NCI-H1092 treated with DMSO at 0.1 percent for 48 hours (cell line): ENCODE data around the gene TMEM238L.

Experiments
- DNase-seq: peaks from one replicate; lab custom pipeline; 2025; lab: John Stamatoyannopoulos, UW

TMEM238L gene

GRCh38 chr17:10773391-10773790 lies 30.5 kb downstream of the TMEM238L start:
- DNase-seq: no peak

DNA sequence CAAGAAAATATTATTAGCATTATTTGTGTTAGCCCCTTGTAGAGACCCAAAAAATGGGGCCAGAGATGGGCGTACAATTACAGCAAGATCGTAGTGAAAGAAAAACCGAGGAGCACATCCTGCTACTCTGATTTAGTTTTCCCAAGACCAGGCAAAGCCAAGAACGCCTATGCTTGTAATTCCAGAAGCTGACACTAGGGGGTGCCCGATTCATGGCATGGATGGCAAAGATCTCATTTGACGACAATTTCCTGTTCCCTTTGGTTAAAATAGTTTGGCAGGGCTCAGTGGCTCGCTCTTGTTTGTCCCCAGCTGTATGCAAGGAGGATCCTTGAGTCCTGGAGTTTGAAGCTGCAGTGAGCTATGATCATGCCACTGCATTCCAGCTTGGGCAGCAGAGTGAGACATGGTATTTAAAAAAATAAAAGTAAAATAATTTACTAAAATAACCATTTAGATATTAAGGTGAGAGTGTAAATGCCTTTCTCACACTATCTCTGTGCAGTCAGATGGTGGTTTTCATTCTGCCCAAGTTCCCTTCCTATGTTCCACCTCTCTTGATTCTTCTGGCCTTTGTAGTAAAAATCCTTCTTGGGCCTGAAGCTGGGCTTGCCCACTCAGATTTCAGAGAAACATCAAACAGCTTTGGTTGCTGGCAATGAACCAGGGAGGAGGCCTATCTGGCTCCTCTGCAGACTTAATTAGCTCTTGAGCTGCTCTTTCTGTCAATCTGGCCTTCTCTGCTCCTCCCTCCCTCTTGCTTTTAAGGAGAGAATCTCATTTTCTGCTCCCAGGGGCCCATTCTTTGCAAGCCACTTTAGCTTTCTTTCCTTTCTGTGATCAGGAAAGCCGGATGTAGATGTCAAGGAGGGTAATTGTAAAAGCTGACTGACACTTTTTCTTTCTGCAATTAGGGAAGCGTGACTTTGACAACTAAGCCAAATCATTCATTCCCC lies 31.2 kb downstream of the TMEM238L start:
- DNase-seq: no peak

DNA sequence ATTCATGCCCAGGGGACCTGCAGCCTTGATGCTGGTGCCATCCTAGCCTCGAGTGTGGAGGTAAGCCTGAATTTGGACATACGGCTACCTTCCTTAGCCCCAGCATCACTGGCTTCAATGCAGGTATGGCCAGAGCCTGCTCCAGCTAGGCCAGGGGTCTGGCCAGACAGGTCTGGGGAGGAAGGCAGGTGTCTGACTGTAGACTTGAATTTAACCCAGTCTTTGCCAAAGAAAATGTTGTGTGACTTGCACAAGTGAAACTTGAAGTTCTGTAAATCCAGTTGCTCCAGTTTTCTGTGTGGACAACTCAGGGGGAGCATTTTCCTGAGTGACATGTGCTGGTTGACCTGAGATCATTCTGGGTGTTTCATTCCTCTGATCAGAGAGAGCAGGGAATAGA lies 32.8 kb downstream of the TMEM238L start:
- DNase-seq: no peak

GRCh38 chr17:10769840-10770239 lies 34.1 kb downstream of the TMEM238L start:
- no peak for DNase-seq

DNA sequence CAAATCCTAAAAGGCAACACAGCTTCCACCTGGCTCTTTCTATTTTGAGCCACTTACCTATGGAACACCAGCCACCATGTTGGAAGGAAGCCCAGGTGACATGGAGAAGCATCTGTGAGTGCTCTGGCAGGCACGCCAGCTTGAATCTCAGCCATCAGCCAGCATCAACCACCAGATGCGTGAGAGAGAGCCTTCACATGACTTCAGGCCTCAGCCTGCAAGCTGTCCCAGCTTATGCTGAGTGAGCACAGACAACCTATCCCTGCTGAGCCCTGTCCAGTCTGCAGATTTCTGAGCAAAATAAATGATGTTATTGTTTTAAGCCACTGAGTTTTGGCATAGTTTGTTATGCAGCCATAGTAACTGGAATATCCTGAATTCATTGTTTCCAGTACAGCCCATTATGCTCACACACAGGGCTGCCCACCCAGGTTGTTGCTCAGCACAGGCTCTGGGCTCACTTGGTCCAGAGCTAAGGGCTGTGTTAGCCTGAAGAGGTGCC lies 35.1 kb downstream of the TMEM238L start:
- no peak for DNase-seq

GRCh38 chr17:10767232-10767631 lies 36.7 kb downstream of the TMEM238L start:
- DNase-seq: no peak

GRCh38 chr17:10762037-10762436 lies 41.9 kb downstream of the TMEM238L start:
- no peak for DNase-seq

DNA sequence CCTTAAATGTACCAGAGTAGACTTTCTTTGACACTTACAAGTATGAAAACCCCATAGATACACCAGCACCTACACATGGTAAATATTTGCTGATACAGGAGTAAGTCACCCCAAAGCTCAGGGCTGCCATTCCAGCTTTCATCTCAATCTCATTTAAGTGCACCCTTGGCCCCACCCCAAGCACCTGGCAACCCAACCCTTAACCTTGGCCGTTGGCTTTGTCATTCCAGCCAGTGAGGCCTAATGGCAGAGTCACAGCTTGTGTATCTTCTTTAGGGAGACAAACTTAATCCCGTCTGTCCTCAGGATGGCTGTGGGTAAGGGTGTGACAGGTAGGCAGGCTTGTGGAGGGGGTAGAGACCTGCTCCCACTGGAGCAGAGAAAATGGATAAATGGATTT lies 42.6 kb downstream of the TMEM238L start:
- DNase-seq: no peak

- DNase-seq: no peak
Observed at GRCh38 chr17:10758062-10758461, 45.8 kb downstream of the TMEM238L start.

DNA sequence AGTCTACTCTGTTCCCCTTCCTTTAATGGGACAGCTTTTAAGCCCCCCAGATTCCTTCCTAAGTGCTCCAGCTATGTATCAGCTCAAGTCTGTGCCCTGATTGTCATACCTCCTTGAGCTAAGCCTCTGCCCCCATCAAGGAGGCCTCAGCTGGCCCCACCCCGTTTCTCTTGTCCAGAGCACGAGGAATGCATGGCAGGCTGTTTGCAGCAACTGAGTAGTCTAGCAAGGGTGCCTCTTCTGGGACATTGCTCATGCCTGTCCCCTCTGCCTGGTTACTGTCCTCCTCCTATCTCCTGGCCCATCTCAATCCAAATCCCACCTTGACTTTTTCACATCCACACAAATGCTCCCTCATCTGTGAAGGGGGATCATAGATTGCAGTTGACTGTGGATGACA lies 46.3 kb downstream of the TMEM238L start:
- DNase-seq: no peak

DNA sequence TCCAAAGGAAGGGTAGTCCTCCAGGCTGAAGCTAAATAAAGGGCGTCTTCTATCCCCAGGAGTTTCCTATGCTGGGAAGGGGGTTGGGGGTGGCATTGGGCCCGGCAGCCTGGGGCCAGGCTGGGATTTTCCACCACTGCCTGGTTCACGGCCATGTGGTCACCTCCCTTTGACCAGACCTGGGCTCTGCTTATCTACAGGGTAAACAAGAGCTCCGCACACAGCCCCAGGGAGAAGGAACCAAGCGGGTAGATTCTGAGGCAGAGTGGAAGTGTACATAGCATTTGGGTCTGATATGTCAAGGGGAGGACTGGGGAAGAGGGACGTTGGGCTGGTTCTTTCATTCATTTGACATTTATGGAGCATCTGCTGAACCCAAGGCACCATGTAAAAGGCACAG lies 46.8 kb downstream of the TMEM238L start:
- DNase-seq: no peak

GRCh38 chr17:10756619-10757018 lies 47.3 kb downstream of the TMEM238L start:
- DNase-seq: no peak

DNA sequence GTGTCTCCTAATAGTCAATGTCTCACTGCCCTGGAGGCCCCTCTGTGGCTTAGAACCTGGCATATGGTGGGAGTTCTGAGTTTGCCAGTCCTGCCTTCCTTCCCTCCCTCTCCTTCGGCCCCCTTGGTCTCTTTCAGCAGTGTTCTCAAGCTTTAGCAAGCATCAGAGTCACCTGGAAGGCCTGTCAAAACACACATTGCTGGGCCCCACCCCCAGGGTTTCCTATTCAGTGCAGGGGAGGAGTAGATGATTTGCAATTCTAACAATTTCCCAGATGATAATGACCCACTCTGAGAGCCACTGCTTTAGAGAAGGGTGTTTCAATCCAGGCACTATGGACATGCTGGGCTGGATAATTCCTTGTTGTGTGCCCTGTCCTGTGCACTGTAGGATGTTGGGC lies 47.7 kb downstream of the TMEM238L start:
- no peak for DNase-seq

DNA sequence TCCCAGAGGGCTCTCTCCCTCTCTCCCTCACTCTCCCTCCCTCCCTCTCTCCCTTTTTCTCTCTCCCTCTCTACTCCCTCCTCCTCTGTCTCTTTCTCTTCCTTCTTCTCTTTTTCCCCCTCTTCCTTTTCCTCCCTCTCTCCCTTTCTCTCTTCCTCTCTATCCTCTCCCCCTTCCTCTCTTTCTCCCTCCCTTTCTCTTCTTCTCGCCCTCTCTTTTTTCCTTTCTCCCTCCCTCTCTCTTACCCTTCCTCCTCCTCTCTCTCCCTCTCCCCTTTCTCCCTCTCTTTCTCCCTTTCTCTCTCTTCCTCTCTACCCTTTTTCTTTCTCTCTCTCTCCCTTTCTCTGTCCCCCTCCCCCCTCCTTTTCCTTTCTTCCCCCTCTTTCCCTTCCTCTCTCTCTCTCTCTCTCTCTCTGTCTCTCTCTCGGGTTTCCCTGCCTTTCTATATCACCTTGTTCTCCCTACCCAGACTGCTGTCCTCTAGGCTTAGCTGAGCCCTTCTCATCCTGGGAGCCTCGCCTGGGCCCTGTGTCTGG lies 48.2 kb downstream of the TMEM238L start:
- no peak for DNase-seq

DNA sequence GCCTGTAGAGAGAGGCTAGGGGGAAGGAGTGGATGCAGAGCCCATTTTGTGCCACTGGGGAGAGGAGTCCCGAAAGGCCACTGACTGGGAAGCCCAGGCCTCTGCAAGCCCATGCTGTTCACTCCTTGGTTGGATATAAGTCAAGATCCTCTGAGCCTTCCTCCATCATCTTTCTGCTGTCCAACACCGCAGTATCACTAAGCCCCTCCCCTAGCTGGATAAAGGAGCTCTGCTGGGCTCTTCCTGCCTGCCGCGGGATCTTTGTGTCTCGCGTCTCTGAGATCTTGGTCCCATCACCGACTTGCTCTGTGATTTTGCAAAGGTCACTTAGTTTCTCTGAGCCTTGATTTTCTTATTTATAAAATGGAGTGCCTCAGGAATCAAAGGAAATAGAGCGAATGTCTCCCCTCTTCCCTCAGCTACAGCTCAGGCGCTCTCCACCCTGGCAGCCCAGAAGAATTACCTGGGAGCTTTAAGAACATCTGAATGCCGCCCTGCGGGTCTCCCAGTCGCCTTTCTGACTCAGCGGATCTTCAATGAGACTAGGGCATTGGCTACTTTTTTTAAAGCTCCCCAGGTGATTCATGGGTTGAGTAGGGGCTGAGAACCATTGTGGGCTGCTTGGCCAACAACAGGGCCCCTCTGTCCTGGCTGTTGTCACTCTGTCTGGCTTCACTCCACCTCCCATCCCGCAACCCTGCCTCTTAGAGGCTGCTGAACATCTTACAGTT lies 48.9 kb downstream of the TMEM238L start:
- DNase-seq: no peak

GRCh38 chr17:10754109-10754508 lies 49.8 kb downstream of the TMEM238L start:
- no peak for DNase-seq

DNA sequence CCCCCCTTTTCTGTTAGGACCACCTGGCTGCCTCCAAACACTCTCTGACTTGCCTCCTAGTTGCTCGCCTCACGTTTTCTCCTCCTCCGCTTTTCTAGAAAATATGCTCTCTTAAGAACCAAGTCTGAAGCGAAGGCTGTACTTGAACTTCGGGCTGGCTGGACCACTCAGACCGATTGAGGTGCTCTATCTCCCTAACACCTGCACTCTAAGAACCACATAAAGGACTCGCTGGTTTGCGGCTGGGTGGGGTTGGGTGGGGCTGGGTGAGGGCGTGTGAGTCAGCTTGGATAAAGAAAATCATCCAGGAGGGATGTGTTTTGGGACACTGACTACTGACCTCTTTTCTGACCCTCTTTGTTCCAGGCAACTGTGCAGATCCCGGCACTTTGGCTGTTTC lies 51.2 kb downstream of the TMEM238L start:
- DNase-seq: no peak

DNA sequence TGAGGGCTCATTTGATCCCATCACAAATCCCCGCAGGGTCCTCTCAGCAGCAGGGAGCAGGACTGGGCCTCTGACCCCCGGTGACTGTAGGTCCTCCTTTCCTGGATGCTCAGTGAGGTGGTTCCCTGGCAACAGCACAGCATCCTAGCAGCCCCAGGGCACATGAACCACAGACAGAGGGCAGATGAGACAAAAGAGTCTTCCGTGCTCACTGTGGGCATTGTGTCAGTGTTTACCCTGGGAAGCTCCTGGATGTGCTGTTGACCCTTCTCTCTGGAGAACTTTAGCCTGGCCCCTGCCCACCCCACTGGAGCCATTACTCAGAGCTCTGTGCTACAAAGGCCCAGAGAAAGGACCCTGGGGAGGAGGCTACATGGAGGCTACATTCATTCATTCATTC lies 52.3 kb downstream of the TMEM238L start:
- DNase-seq: no peak

DNA sequence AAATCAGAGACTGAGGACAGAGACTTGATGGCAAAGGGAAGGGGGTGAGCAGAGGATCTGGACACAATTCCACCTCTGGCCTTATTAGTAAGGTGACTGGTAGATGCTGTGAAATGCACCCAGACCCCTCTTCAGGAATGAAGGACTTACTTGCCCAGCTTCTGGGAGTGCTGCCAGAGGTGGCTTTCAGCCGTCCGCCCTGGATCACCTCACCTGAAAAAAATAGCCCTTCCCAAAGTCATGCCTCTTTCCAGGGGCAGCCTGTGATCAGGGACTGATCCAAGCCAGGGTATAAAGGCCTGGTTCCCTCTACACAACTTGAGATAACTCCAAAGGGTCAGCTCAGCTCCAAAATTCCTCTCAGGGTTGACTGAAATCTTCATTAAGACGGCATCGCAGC lies 53.7 kb downstream of the TMEM238L start:
- no peak for DNase-seq

GRCh38 chr17:10748531-10749181 lies 55.2 kb downstream of the TMEM238L start:
- DNase-seq: no peak

DNA sequence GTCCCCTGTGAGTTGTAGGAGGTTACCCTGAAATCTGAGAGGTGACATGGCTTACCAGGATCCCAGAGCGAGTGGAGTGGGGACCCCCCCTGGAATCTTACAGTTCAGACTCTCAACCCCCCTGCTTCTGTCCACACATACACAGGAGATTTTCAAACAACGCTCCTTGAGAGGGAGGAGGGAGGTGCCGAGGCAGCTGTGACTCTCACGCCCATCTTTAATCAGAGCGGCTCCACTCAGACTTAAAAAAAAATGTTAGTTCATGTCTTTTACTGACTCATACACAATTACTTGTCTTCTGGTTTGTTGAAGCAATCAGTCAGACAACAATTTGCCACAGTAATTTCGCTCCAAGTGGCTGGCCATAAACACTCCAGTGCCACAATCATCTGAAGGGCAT lies 58.7 kb downstream of the TMEM238L start:
- DNase-seq: no peak
